ENCODE results near the gene C5orf47. TPM values are rescaled to one million over a fixed set of nuclear protein-coding genes. Genes with fewer than 3 reads are reported as not detected.

The C5orf47 gene
- total and polyA plus RNA-seq, 8 donors, result 0.04 to 0.09 (median 0.07) TPM; not detected in 4

GRCh38 chr5:173963182-173963838 is 25.7 kb upstream of the C5orf47 start:
- no peaks in the 10 kb centered on the region for H3K9me3 ChIP-seq
- no peaks in the 10 kb centered on the region for H3K27me3 ChIP-seq
- FAIRE-seq, result no peak
- WGBS, 2 donors, result 46 to 47% methylated on average over 10 of the region's 10 CpGs
- peak overlapping the region in 1 of 4 donors; percentile 14 for H3K4me3 ChIP-seq
- no peak for TF ChIP-seq CTCF (IDR thresholded peaks at IDR 0.05)
- H3K4me1 ChIP-seq, result peaks cover 0 to 18% (median 15%) of the 10 kb centered on the region in 3 donors
- ATAC-seq, result peak in 3 of 4 donors; percentile 33 to 55 (median 38)
- H3K36me3 ChIP-seq, result peaks cover 0 to 2% (median 0%) of the 10 kb centered on the region in 3 donors
- DNase-seq, result no peak
- peak overlapping the region in 3 of 4 donors; percentile 31 to 48 (median 34) for H3K27ac ChIP-seq
- intact Hi-C loops (cut with DNase I), result loop anchor here in 1 of 3 donors (10.0 kb wide), 1 partner anchor 59 kb away; no protein-coding TSS in a partner anchor

GRCh38 chr5:173963867-173964441 is 25.0 kb upstream of the C5orf47 start:
- WGBS, 2 donors, result 63 to 65% methylated on average over 19 of the region's 19 CpGs
- DNase-seq (no peak), FAIRE-seq (no peak), ATAC-seq (peak in 3 of 4 donors; percentile 53 to 65 (median 61))
- Histone ChIP-seq H3K27ac (peak overlapping the region in 3 of 4 donors; percentile 31 to 48 (median 34)), H3K36me3 (peaks cover 0 to 1% (median 0%) of the 10 kb centered on the region in 3 donors), H3K9me3 (no peaks in the 10 kb centered on the region), H3K4me1 (peaks cover 0 to 12% (median 9%) of the 10 kb centered on the region in 3 donors), H3K27me3 (no peaks in the 10 kb centered on the region), H3K4me3 (peak overlapping the region in 1 of 4 donors; percentile 14)
- no peak for TF ChIP-seq CTCF (IDR thresholded peaks at IDR 0.05)
- intact Hi-C loops (cut with DNase I), result loop anchor here in 1 of 3 donors (10.0 kb wide), 1 partner anchor 59 kb away; no protein-coding TSS in a partner anchor

- intact Hi-C loops (cut with DNase I), result loop anchor here in 1 of 3 donors (10.0 kb wide), 1 partner anchor 60 kb away; no protein-coding TSS in a partner anchor
- 86 to 100% methylated on average over 1 of the region's 1 CpG for WGBS, 2 donors
- Histone ChIP-seq H3K27ac (no peak overlapping the region), H3K9me3 (no peaks in the 10 kb centered on the region), H3K27me3 (no peaks in the 10 kb centered on the region), H3K36me3 (no peaks in the 10 kb centered on the region), H3K4me1 (peaks cover 0 to 11% (median 6%) of the 10 kb centered on the region in 3 donors), H3K4me3 (no peak overlapping the region)
- no peak for DNase-seq
- no peak for ATAC-seq
- no peak for FAIRE-seq
- TF ChIP-seq CTCF (IDR thresholded peaks at IDR 0.05), result no peak
These were observed 24.5 kb upstream of the C5orf47 start for GRCh38 chr5:173964506-173964905.

- TF ChIP-seq CTCF (IDR thresholded peaks at IDR 0.05), result no peak
- no peaks in the 10 kb centered on the region for H3K4me1 ChIP-seq
- DNase-seq (no peak), ATAC-seq (no peak), FAIRE-seq (no peak)
- H3K27ac ChIP-seq, result no peak overlapping the region
- intact Hi-C loops (cut with DNase I), result loop anchor here in 1 of 3 donors (10.0 kb wide), 1 partner anchor 62 kb away; no protein-coding TSS in a partner anchor
- no peak overlapping the region for H3K4me3 ChIP-seq
- H3K36me3 ChIP-seq, result no peaks in the 10 kb centered on the region
- 61 to 71% methylated on average over 4 of the region's 4 CpGs for WGBS, 2 donors
- H3K9me3 ChIP-seq, result no peaks in the 10 kb centered on the region
- no peaks in the 10 kb centered on the region for H3K27me3 ChIP-seq
These were observed 21.7 kb upstream of the C5orf47 start for GRCh38 chr5:173967241-173967640.

Data from pancreas (tissue), 10 donors.